Upper lobe of right lung (tissue), 1 donor: Measurements from ENCODE around the gene RGS4. TPM values are rescaled to one million over a fixed set of nuclear protein-coding genes. Genes with fewer than 3 reads are reported as not detected.

ENCODE experiments used
- ATAC-seq: fragments of 200-7000 bp; cut with Tn5 transposase; one replicate; pipeline ENCODE4 v1.9.1; 2020; ENCODE audit warnings: mild to moderate bottlenecking, moderate library complexity
- DNase-seq: peaks from one replicate; pipeline ENCODE4 v3.0.0-alpha.2; 2020
- H3K27ac ChIP-seq: fragments of 200-600 bp; one replicate; pipeline ENCODE4 v1.8.0; 2022
- H3K27me3 ChIP-seq: fragments of 200-600 bp; one replicate; pipeline ENCODE4 v1.8.0; 2022; ENCODE audit warnings: mild to moderate bottlenecking
- H3K36me3 ChIP-seq: fragments of 200-600 bp; one replicate; pipeline ENCODE4 v1.8.0; 2022
- H3K4me1 ChIP-seq: fragments of 200-600 bp; one replicate; pipeline ENCODE4 v1.8.0; 2022
- H3K4me3 ChIP-seq: fragments of 200-600 bp; one replicate; pipeline ENCODE4 v1.8.0; 2022; ENCODE audit warnings: mild to moderate bottlenecking
- H3K9me3 ChIP-seq: fragments of 200-600 bp; one replicate; pipeline ENCODE4 v1.8.0; 2022
- CTCF ChIP-seq: fragments of 200-600 bp; IDR thresholded peaks from one replicate; pipeline ENCODE4 v1.8.0; 2022; ENCODE audit warnings: antibody characterized with exemption
- intact Hi-C: fragments of 100-400 bp; cut with DNase I; formaldehyde crosslinking; loops from one replicate; pipeline ENCODE4 v1.11.0; 2022
- total RNA-seq: library from RNA; stranded (reverse); fragmentation: NEBNext Ultra II Directional; extraction: Animal tissue kit (Norgen Biotek cat#: 25700); gene quantifications from one replicate; pipeline ENCODE4 v1.2.1, GENCODE V29; 2021
- donor health status: DM: no; HTN: yes; CAD: no; lungs with severe emphysema.

The RGS4 gene
- total RNA-seq, 1 donor from 2014 or later: 0.81 TPM

GRCh38 chr1:163093169-163093568, 24.0 kb downstream of the RGS4 start:
- Histone ChIP-seq H3K4me3 (no peak overlapping the region), H3K4me1 (no peaks in the 10 kb centered on the region), H3K9me3 (no peaks in the 10 kb centered on the region), H3K27ac (no peak overlapping the region), H3K36me3 (no peaks in the 10 kb centered on the region), H3K27me3 (no peaks in the 10 kb centered on the region)
- no peak for TF ChIP-seq CTCF
- intact Hi-C loops: no loop called here
- ATAC-seq: no peak
- no peak for DNase-seq

- ATAC-seq: no peak
- H3K4me3 ChIP-seq: no peak overlapping the region
Measured at GRCh38 chr1:163093579-163093978, 24.4 kb downstream of the RGS4 start.

GRCh38 chr1:163094182-163094581, 25.0 kb downstream of the RGS4 start:
- Histone ChIP-seq H3K36me3 (no peaks in the 10 kb centered on the region), H3K27me3 (no peaks in the 10 kb centered on the region), H3K9me3 (no peaks in the 10 kb centered on the region), H3K27ac (no peak overlapping the region), H3K4me1 (no peaks in the 10 kb centered on the region), H3K4me3 (no peak overlapping the region)
- DNase-seq (no peak), ATAC-seq (no peak)
- intact Hi-C loops: no loop called here
- no peak for TF ChIP-seq CTCF

More at GRCh38 chr1:163093579-163093978, 24.4 kb downstream of the RGS4 start:
- H3K9me3 ChIP-seq: no peaks in the 10 kb centered on the region
- intact Hi-C loops: no loop called here
- DNase-seq: no peak
- no peak for TF ChIP-seq CTCF
- H3K36me3 ChIP-seq: no peaks in the 10 kb centered on the region
- H3K27me3 ChIP-seq: no peaks in the 10 kb centered on the region
- no peak overlapping the region for H3K27ac ChIP-seq
- no peaks in the 10 kb centered on the region for H3K4me1 ChIP-seq

- no peak for TF ChIP-seq CTCF
- H3K4me3 ChIP-seq: no peak overlapping the region
- intact Hi-C loops: no loop called here
- H3K36me3 ChIP-seq: no peaks in the 10 kb centered on the region
- no peaks in the 10 kb centered on the region for H3K9me3 ChIP-seq
- ATAC-seq (no peak), DNase-seq (no peak)
- no peaks in the 10 kb centered on the region for H3K4me1 ChIP-seq
- no peak overlapping the region for H3K27ac ChIP-seq
- H3K27me3 ChIP-seq: no peaks in the 10 kb centered on the region
Measured at GRCh38 chr1:163094589-163094988, 25.4 kb downstream of the RGS4 start.

- DNase-seq (no peak), ATAC-seq (no peak)
- Histone ChIP-seq H3K27ac (no peak overlapping the region), H3K4me1 (no peaks in the 10 kb centered on the region), H3K36me3 (no peaks in the 10 kb centered on the region), H3K4me3 (no peak overlapping the region), H3K9me3 (no peaks in the 10 kb centered on the region), H3K27me3 (no peaks in the 10 kb centered on the region)
- intact Hi-C loops: no loop called here
- TF ChIP-seq CTCF: no peak
Measured at GRCh38 chr1:163095213-163095612, 26.1 kb downstream of the RGS4 start.

GRCh38 chr1:163102590-163102989, 33.4 kb downstream of the RGS4 start:
- Histone ChIP-seq H3K9me3 (no peaks in the 10 kb centered on the region), H3K27me3 (no peaks in the 10 kb centered on the region), H3K27ac (no peak overlapping the region), H3K4me3 (no peak overlapping the region), H3K36me3 (no peaks in the 10 kb centered on the region), H3K4me1 (peaks cover 5% of the 10 kb centered on the region)
- intact Hi-C loops: no loop called here
- no peak for ATAC-seq
- no peak for TF ChIP-seq CTCF
- DNase-seq: no peak
